MM.1S (cell line): ENCODE results near the gene TBC1D7.

Experiments
- DNase-seq: peaks from one replicate; pipeline ENCODE4 v3.0.0-alpha.2; 2015
- H2AFZ ChIP-seq: fragments of 300-600 bp; sonication (generic); 2 replicates; pipeline ENCODE4 v1.6.0; 2016; ENCODE audit warnings: antibody characterized with exemption, low read length
- H3F3A ChIP-seq: fragments of 300-600 bp; sonication (generic); 2 replicates; pipeline ENCODE4 v1.6.1; 2016; ENCODE audit warnings: mild to moderate bottlenecking, antibody characterized with exemption, low read length, moderate library complexity, mixed read lengths; ENCODE audit not compliant: insufficient read depth
- H3K27ac ChIP-seq: fragments of 300-600 bp; sonication (generic); 2 replicates; pipeline ENCODE4 v1.5.1; 2016; ENCODE audit warnings: mild to moderate bottlenecking, low read length
- H3K27me3 ChIP-seq: fragments of 300-600 bp; sonication (generic); replicated peaks from 2 replicates; pipeline ENCODE4 v1.6.0; 2016; ENCODE audit warnings: low read length; ENCODE audit not compliant: insufficient read depth
- H3K36me3 ChIP-seq: fragments of 300-600 bp; sonication (generic); replicated peaks from 2 replicates; pipeline ENCODE4 v1.6.1; 2016; ENCODE audit warnings: mild to moderate bottlenecking, low read length, mixed read lengths; ENCODE audit not compliant: insufficient read depth
- H3K4me1 ChIP-seq: fragments of 300-600 bp; sonication (generic); 2 replicates; pipeline ENCODE4 v1.6.1; 2016; ENCODE audit warnings: low read length, mixed read lengths
- H3K4me2 ChIP-seq: fragments of 300-600 bp; sonication (generic); 2 replicates; pipeline ENCODE4 v1.6.0; 2016; ENCODE audit warnings: low read depth, low read length
- H3K4me3 ChIP-seq: fragments of 300-600 bp; sonication (generic); 2 replicates; pipeline ENCODE4 v1.5.1; 2016; ENCODE audit warnings: low read length, mixed read lengths
- H3K79me2 ChIP-seq: fragments of 300-600 bp; sonication (generic); 2 replicates; pipeline ENCODE4 v1.6.1; 2016; ENCODE audit warnings: mixed run types, low read length, mixed read lengths
- H3K9ac ChIP-seq: fragments of 300-600 bp; sonication (generic); 2 replicates; pipeline ENCODE4 v1.6.1; 2016; ENCODE audit warnings: low read length, mixed read lengths
- H3K9me2 ChIP-seq: fragments of 300-600 bp; sonication (generic); replicated peaks from 2 replicates; pipeline ENCODE4 v1.6.1; 2016; ENCODE audit warnings: mild to moderate bottlenecking, low read length, mixed read lengths; ENCODE audit not compliant: insufficient read depth
- H3K9me3 ChIP-seq: fragments of 300-600 bp; sonication (generic); replicated peaks from 2 replicates; pipeline ENCODE4 v1.6.1; 2016; ENCODE audit warnings: mild to moderate bottlenecking, low read length, mixed read lengths; ENCODE audit not compliant: insufficient read depth
- H4K20me1 ChIP-seq: fragments of 300-600 bp; sonication (generic); 2 replicates; pipeline ENCODE4 v1.6.1; 2016; ENCODE audit warnings: mild to moderate bottlenecking, low read length, moderate library complexity, mixed read lengths; ENCODE audit not compliant: insufficient read depth
- EZH2 ChIP-seq: fragments of 300-600 bp; sonication (generic); optimal IDR thresholded peaks from 2 replicates; pipeline ENCODE3; 2017; ENCODE audit warnings: low read depth, mild to moderate bottlenecking, antibody characterized with exemption, low read length, mixed read lengths
- EZH2phosphoT487 ChIP-seq: fragments of 300-600 bp; sonication (generic); IDR thresholded peaks from 2 replicates; pipeline ENCODE4 v1.6.1; 2018; ENCODE audit warnings: antibody characterized with exemption, low read length
- TF ChIP-seq, protein P1 (sequence below): fragments of 300-600 bp; sonication (generic); IDR thresholded peaks from 2 replicates; pipeline ENCODE4 v1.5.1; 2016; ENCODE audit warnings: antibody characterized with exemption, low read length, mixed read lengths

The TBC1D7 gene

DNA sequence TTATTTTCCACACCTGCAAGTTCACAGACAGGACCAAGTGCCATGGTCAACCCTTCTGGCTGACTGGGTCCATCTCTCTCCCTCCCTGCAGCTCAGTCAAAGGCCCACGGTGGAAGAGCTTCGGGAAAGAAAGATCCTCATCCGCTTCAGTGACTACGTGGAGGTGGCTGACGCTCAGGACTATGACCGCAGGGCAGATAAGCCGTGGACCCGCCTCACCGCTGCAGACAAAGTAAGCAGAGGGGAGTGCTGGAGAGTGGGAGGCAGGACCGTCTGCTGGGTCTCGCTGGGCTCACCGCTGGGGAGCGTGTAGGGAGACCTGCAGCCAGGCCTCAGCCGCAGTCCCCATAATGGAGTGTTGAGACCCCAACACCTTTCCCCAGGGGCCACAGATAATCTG is 45.0 kb downstream of the TBC1D7 start:
- Histone ChIP-seq H3K27ac (no peak overlapping the region), H3K4me1 (peaks cover 18% of the 10 kb centered on the region), H3K36me3 (peaks cover 16% of the 10 kb centered on the region), H3K9ac (no peak overlapping the region), H3K79me2 (peaks cover 42% of the 10 kb centered on the region), H3K4me2 (no peak overlapping the region), H3K27me3 (no peaks in the 10 kb centered on the region), H3F3A (no peaks in the 10 kb centered on the region), H4K20me1 (no peaks in the 10 kb centered on the region), H3K4me3 (no peak overlapping the region), H3K9me3 (no peaks in the 10 kb centered on the region), H3K9me2 (no peaks in the 10 kb centered on the region), H2AFZ (no peak overlapping the region)
- TF ChIP-seq EZH2phosphoT487 (no peak), EZH2 (no peak)
- TF ChIP-seq, protein P1, sequence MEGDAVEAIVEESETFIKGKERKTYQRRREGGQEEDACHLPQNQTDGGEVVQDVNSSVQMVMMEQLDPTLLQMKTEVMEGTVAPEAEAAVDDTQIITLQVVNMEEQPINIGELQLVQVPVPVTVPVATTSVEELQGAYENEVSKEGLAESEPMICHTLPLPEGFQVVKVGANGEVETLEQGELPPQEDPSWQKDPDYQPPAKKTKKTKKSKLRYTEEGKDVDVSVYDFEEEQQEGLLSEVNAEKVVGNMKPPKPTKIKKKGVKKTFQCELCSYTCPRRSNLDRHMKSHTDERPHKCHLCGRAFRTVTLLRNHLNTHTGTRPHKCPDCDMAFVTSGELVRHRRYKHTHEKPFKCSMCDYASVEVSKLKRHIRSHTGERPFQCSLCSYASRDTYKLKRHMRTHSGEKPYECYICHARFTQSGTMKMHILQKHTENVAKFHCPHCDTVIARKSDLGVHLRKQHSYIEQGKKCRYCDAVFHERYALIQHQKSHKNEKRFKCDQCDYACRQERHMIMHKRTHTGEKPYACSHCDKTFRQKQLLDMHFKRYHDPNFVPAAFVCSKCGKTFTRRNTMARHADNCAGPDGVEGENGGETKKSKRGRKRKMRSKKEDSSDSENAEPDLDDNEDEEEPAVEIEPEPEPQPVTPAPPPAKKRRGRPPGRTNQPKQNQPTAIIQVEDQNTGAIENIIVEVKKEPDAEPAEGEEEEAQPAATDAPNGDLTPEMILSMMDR = no peak
- DNase-seq = no peak

DNA sequence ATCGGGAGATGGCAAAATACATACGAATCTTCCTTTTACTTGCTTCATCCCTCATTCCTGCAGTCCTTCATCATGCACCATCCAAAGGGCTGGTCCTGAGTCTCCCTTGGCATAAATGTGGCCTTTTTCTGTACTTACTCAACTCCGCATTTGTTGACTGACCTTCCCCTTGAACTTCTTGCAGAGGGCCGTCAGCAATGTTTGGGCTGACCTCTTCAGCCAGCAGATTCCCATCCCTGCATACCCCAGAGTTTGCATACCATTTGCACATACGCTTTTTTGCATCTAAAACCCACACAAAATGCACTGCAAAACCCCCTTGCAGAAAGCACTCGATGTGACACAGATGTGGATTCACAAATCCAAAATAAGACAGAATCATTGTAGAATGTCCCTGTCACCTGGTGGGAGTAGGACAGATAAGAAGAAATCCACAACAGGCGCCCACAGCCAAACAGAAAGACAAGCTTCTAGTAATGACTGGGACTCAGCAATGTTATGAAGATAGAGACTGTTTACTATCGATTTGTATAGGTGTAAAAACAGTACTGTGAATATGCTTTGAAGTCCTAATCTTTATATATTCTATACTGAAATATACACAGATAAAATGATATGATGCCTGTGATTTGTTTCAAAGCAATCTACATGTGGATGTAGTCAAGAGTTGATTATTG is 45.8 kb downstream of the TBC1D7 start:
- H3K4me3 ChIP-seq = no peak overlapping the region
- no peaks in the 10 kb centered on the region for H3K27me3 ChIP-seq
- H4K20me1 ChIP-seq = no peaks in the 10 kb centered on the region
- H3K27ac ChIP-seq = no peak overlapping the region
- H3K4me2 ChIP-seq = no peak overlapping the region
- no peak overlapping the region for H3K9ac ChIP-seq
- H3K79me2 ChIP-seq = peaks cover 49% of the 10 kb centered on the region
- DNase-seq = no peak
- peaks cover 7% of the 10 kb centered on the region; the same call in 1 of the 2 replicates for H3F3A ChIP-seq
- H3K9me3 ChIP-seq = no peaks in the 10 kb centered on the region
- peaks cover 12% of the 10 kb centered on the region for H3K36me3 ChIP-seq
- H3K9me2 ChIP-seq = no peaks in the 10 kb centered on the region
- peaks cover 26% of the 10 kb centered on the region for H3K4me1 ChIP-seq
- no peak for TF ChIP-seq EZH2phosphoT487
- no peak for TF ChIP-seq EZH2
- TF ChIP-seq, protein P1 = no peak
- H2AFZ ChIP-seq = no peak overlapping the region

GRCh38 chr6:13281686-13282085 is 46.7 kb downstream of the TBC1D7 start:
- H3K4me1 ChIP-seq = peaks cover 33% of the 10 kb centered on the region
- no peak for TF ChIP-seq EZH2
- peaks cover 4% of the 10 kb centered on the region for H3K36me3 ChIP-seq

DNA sequence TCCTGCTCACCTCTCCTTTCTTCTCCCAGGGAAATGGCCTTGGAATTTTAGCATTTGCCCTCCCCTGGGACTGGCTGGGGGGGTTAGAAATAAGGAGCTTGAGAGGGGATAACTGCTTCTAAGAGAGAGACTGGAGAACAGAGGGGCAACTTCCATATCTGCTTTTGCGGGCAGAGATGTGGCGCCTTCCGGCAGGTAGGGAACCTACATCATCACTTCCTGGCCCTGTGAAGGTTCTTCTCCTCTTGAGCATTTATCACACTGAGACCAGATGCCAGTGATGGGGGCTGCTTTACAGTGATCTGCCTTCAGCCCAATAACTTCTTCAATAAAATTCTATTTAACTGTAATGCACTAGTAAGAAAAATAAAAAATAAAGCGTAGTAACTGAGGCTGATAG is 48.1 kb downstream of the TBC1D7 start:
- H3K27ac ChIP-seq = no peak overlapping the region
- peaks cover 9% of the 10 kb centered on the region; the same call in 1 of the 2 replicates for H3F3A ChIP-seq
- no peaks in the 10 kb centered on the region for H4K20me1 ChIP-seq
- TF ChIP-seq, protein P1 = no peak
- TF ChIP-seq EZH2 = no peak
- TF ChIP-seq EZH2phosphoT487 = no peak
- H2AFZ ChIP-seq = no peak overlapping the region
- H3K36me3 ChIP-seq = no peaks in the 10 kb centered on the region; the same call in none of the 2 replicates
- no peak overlapping the region for H3K9ac ChIP-seq
- no peaks in the 10 kb centered on the region for H3K27me3 ChIP-seq
- no peaks in the 10 kb centered on the region for H3K9me3 ChIP-seq
- H3K4me3 ChIP-seq = no peak overlapping the region
- H3K4me1 ChIP-seq = peaks cover 26% of the 10 kb centered on the region
- peaks cover 68% of the 10 kb centered on the region for H3K79me2 ChIP-seq
- H3K4me2 ChIP-seq = no peak overlapping the region
- no peaks in the 10 kb centered on the region for H3K9me2 ChIP-seq
- DNase-seq = no peak

More at GRCh38 chr6:13281686-13282085, 46.7 kb downstream of the TBC1D7 start:
- Histone ChIP-seq H3K4me2 (no peak overlapping the region), H3K9ac (no peak overlapping the region), H3K27ac (no peak overlapping the region), H3K9me2 (no peaks in the 10 kb centered on the region), H3K9me3 (no peaks in the 10 kb centered on the region), H3F3A (peaks cover 9% of the 10 kb centered on the region; the same call in 1 of the 2 replicates), H3K4me3 (no peak overlapping the region), H4K20me1 (no peaks in the 10 kb centered on the region), H3K79me2 (peaks cover 57% of the 10 kb centered on the region), H2AFZ (no peak overlapping the region), H3K27me3 (no peaks in the 10 kb centered on the region)
- DNase-seq = no peak
